ENCODE data around the gene TLL2. TPM values are rescaled to one million over a fixed set of nuclear protein-coding genes. Genes with fewer than 3 reads are reported as not detected.

TLL2 gene
- total RNA-seq, 1 experiment from 2014 or later, result 0.18 TPM

GRCh38 chr10:96511044-96511945, 2.4 kb downstream of the TLL2 start:
- H3K9me2 ChIP-seq (replicated peaks; ENCODE audit: low read length), result no peaks in the 10 kb centered on the region
- TF ChIP-seq EZH2 (IDR thresholded peaks at IDR 0.05; ENCODE audit: low read length, unreplicated experiment) (no peak), EZH2phosphoT487 (IDR thresholded peaks at IDR 0.05; ENCODE audit: borderline replicate concordance, low read length) (no peak), CTCF (conservative IDR thresholded peaks at IDR 0.05; ENCODE audit: low read depth, low read length) (peak; percentile 63)
- ChIA-PET CTCF (no interaction called here), POLR2A (ENCODE audit: unreplicated experiment) (no interaction called here)
- intact Hi-C loops (cut with micrococcal nuclease), result loop anchor here (2.0 to 5.0 kb wide), 2 partner anchors 114 to 134 kb away; no protein-coding TSS in a partner anchor
- no peak overlapping the region for H2AFZ ChIP-seq (ENCODE audit: low read length)
- no peaks in the 10 kb centered on the region for H3K36me3 ChIP-seq (ENCODE audit: low read depth, low read length)
- DNase-seq, result peak; percentile 69
- H3K4me2 ChIP-seq (ENCODE audit: low read length), result no peak overlapping the region
- peaks cover 18% of the 10 kb centered on the region for H3K27me3 ChIP-seq (ENCODE audit: low read length)
- no TSS peak for BruUV-seq (replicated peaks)
- H3F3A ChIP-seq (ENCODE audit: low read length, unreplicated experiment), result no peaks in the 10 kb centered on the region
- H3K4me1 ChIP-seq (ENCODE audit: insufficient read depth, low read length), result peaks cover 18% of the 10 kb centered on the region
- H3K27ac ChIP-seq (ENCODE audit: low read length), result no peak overlapping the region
- no peak overlapping the region for H3K9ac ChIP-seq (ENCODE audit: low read length)
- no peaks in the 10 kb centered on the region for H3K79me2 ChIP-seq (ENCODE audit: low read length)
- H3K4me3 ChIP-seq (ENCODE audit: low read length), result no peak overlapping the region
- no peaks in the 10 kb centered on the region for H4K20me1 ChIP-seq (ENCODE audit: low read length)
- H3K9me3 ChIP-seq (ENCODE audit: low read length), result no peaks in the 10 kb centered on the region
- ATAC-seq, result peak; percentile 44

GRCh38 chr10:96509017-96509641, 4.6 kb downstream of the TLL2 start:
- ATAC-seq (no peak), DNase-seq (no peak)
- ChIA-PET CTCF (no interaction called here), POLR2A (ENCODE audit: unreplicated experiment) (no interaction called here)
- H3K9me2 ChIP-seq (replicated peaks; ENCODE audit: low read length), result no peaks in the 10 kb centered on the region
- no peak overlapping the region for H3K4me2 ChIP-seq (ENCODE audit: low read length)
- no peak overlapping the region for H3K4me3 ChIP-seq (ENCODE audit: low read length)
- no TSS peak for BruUV-seq (replicated peaks)
- no peaks in the 10 kb centered on the region for H3K79me2 ChIP-seq (ENCODE audit: low read length)
- no peak overlapping the region for H3K27ac ChIP-seq (ENCODE audit: low read length)
- no peak overlapping the region for H2AFZ ChIP-seq (ENCODE audit: low read length)
- no peaks in the 10 kb centered on the region for H3K9me3 ChIP-seq (ENCODE audit: low read length)
- TF ChIP-seq CTCF (conservative IDR thresholded peaks at IDR 0.05; ENCODE audit: low read depth, low read length), result no peak
- no peak for TF ChIP-seq EZH2 (IDR thresholded peaks at IDR 0.05; ENCODE audit: low read length, unreplicated experiment)
- no peak for TF ChIP-seq EZH2phosphoT487 (IDR thresholded peaks at IDR 0.05; ENCODE audit: borderline replicate concordance, low read length)
- no peaks in the 10 kb centered on the region for H4K20me1 ChIP-seq (ENCODE audit: low read length)
- H3K36me3 ChIP-seq (ENCODE audit: low read depth, low read length), result no peaks in the 10 kb centered on the region
- H3K4me1 ChIP-seq (ENCODE audit: insufficient read depth, low read length), result peaks cover 12% of the 10 kb centered on the region
- H3K9ac ChIP-seq (ENCODE audit: low read length), result no peak overlapping the region
- H3F3A ChIP-seq (ENCODE audit: low read length, unreplicated experiment), result no peaks in the 10 kb centered on the region
- intact Hi-C loops (cut with micrococcal nuclease), result no loop called here
- peaks cover 18% of the 10 kb centered on the region for H3K27me3 ChIP-seq (ENCODE audit: low read length)
